Gastrocnemius medialis (tissue), 4 donors: Measurements from ENCODE around the gene APOL5. TPM values are rescaled to one million over a fixed set of nuclear protein-coding genes. Genes with fewer than 3 reads are reported as not detected.

Source experiments
- ATAC-seq, 2 donors: fragments of 150-250 bp; one replicate each; pipeline ENCODE4 v1.9.1; 2016
- DNase-seq, 2 donors: peaks; one replicate each; pipeline ENCODE4 v3.0.0-alpha.2; 2019
- H3K27ac ChIP-seq, 4 donors: fragments of 200-600 bp; sonication (generic); 1 replicate in 1 of 4; 2 replicates in 3 of 4; pipeline ENCODE4 v1.5.1; 2016 to 2018; ENCODE audit warnings: mild to moderate bottlenecking in 2 of 4, moderate library complexity in 1 of 4
- H3K27me3 ChIP-seq, 3 donors: fragments of 200-600 bp; sonication (generic) in 2 of 3; 1 replicate in 1 of 3; 2 replicates in 2 of 3; pipeline versions ENCODE4 v1.5.1 to v1.6.0; 2016 to 2019; ENCODE audit warnings: mild to moderate bottlenecking in 1 of 3, moderate library complexity in 1 of 3
- H3K36me3 ChIP-seq, 2 donors: fragments of 200-600 bp; sonication (generic) in 1 of 2; one replicate each; pipeline ENCODE4 v1.5.1; 2017 to 2018
- H3K4me1 ChIP-seq, 2 donors: fragments of 200-600 bp; sonication (generic) in 1 of 2; one replicate each; pipeline ENCODE4 v1.5.1; 2016 to 2017; ENCODE audit warnings: mild to moderate bottlenecking in 2 of 2
- H3K4me3 ChIP-seq, 4 donors: fragments of 200-600 bp; sonication (generic) in 3 of 4; 1 replicate in 1 of 4; 2 replicates in 3 of 4; pipeline ENCODE4 v1.5.1; 2016 to 2019; ENCODE audit warnings: mild to moderate bottlenecking in 2 of 4
- H3K9me3 ChIP-seq, 3 donors: fragments of 200-600 bp; sonication (generic) in 2 of 3; 1 replicate in 1 of 3; 2 replicates in 2 of 3; pipeline ENCODE4 v1.5.1; 2016 to 2019
- CTCF ChIP-seq, 5 experiments: fragments of 450-650 bp in 3 of 5; fragments of 200-600 bp in 2 of 5; sonication (generic) in 2 of 5; IDR thresholded peaks in 4 of 5; conservative IDR thresholded peaks in 1 of 5; 1 replicate in 4 of 5; 2 replicates in 1 of 5; pipeline ENCODE4 v1.5.1; 2016 to 2019; ENCODE audit warnings: antibody characterized with exemption in 5 of 5, mild to moderate bottlenecking in 3 of 5, moderate library complexity in 3 of 5
- POLR2A ChIP-seq, 2 donors: fragments of 450-650 bp; IDR thresholded peaks; one replicate each; pipeline ENCODE4 v1.6.1; 2017; ENCODE audit warnings: antibody characterized with exemption in 2 of 2, mild to moderate bottlenecking in 2 of 2, moderate library complexity in 2 of 2
- in situ Hi-C, 4 donors: fragments of 200-750 bp; cut with MboI; loops; one replicate each; pipeline versions ENCODE4 v1.15.0 to v1.8.0; 2017; ENCODE audit warnings: low sequenced_read_pairs in 4 of 4
- intact Hi-C: fragments of 100-400 bp; cut with DNase I; formaldehyde crosslinking; loops from one replicate; pipeline ENCODE4 v1.15.1; 2023; ENCODE audit warnings: low total_unique reads
- total RNA-seq, 4 donors: library from RNA; depleted of rRNA; stranded (reverse); fragments of >200 nt; gene quantifications; one replicate each; pipeline versions ENCODE4 v1.1.0 to v1.2.3, GENCODE V29; 2016

Gene APOL5
- total RNA-seq, 4 donors from 2014 or later: 0.29 TPM; not detected in 3

- ATAC-seq (no peak), DNase-seq (no peak)
- no peaks in the 10 kb centered on the region for H3K4me1 ChIP-seq
- TF ChIP-seq CTCF (IDR thresholded peaks at IDR 0.05 in 4 of 5, conservative IDR thresholded peaks at IDR 0.05 in 1 of 5) (no peak), POLR2A (IDR thresholded peaks at IDR 0.05) (no peak)
- H3K27ac ChIP-seq: no peak overlapping the region
- H3K9me3 ChIP-seq: no peaks in the 10 kb centered on the region
- in situ Hi-C loops: no loop called here
- H3K36me3 ChIP-seq: no peaks in the 10 kb centered on the region
- H3K27me3 ChIP-seq: no peaks in the 10 kb centered on the region
- H3K4me3 ChIP-seq: no peak overlapping the region
- intact Hi-C loops: no loop called here
These were observed 1.7 kb downstream of the APOL5 start for GRCh38 chr22:35719212-35719875.

GRCh38 chr22:35721960-35722359, 4.3 kb downstream of the APOL5 start:
- intact Hi-C loops: loop anchor here (10.0 kb wide), 1 partner anchor 403 kb away; no protein-coding TSS in a partner anchor
- DNase-seq (no peak), ATAC-seq (no peak)
- Histone ChIP-seq H3K9me3 (no peaks in the 10 kb centered on the region), H3K4me1 (no peaks in the 10 kb centered on the region), H3K27me3 (no peaks in the 10 kb centered on the region), H3K36me3 (no peaks in the 10 kb centered on the region), H3K4me3 (no peak overlapping the region), H3K27ac (no peak overlapping the region)
- in situ Hi-C loops: no loop called here
- no peak for TF ChIP-seq POLR2A (IDR thresholded peaks at IDR 0.05)
- no peak for TF ChIP-seq CTCF (IDR thresholded peaks at IDR 0.05 in 4 of 5, conservative IDR thresholded peaks at IDR 0.05 in 1 of 5)

GRCh38 chr22:35725521-35725920, 7.8 kb downstream of the APOL5 start:
- no peak for TF ChIP-seq POLR2A (IDR thresholded peaks at IDR 0.05)
- TF ChIP-seq CTCF (IDR thresholded peaks at IDR 0.05 in 4 of 5, conservative IDR thresholded peaks at IDR 0.05 in 1 of 5): no peak
- Histone ChIP-seq H3K27ac (no peak overlapping the region), H3K27me3 (no peaks in the 10 kb centered on the region), H3K9me3 (no peaks in the 10 kb centered on the region), H3K4me1 (no peaks in the 10 kb centered on the region), H3K4me3 (no peak overlapping the region), H3K36me3 (no peaks in the 10 kb centered on the region)
- ATAC-seq: no peak
- no peak for DNase-seq
- in situ Hi-C loops (no loop called here), intact Hi-C loops (loop anchor here (5.0 to 10.0 kb wide), 2 partner anchors 43 to 399 kb away; no protein-coding TSS in a partner anchor)

GRCh38 chr22:35726398-35726797, 8.7 kb downstream of the APOL5 start:
- no peak overlapping the region for H3K4me3 ChIP-seq
- DNase-seq: no peak
- no peaks in the 10 kb centered on the region for H3K9me3 ChIP-seq
- no peaks in the 10 kb centered on the region for H3K27me3 ChIP-seq
- H3K27ac ChIP-seq: no peak overlapping the region
- TF ChIP-seq CTCF (IDR thresholded peaks at IDR 0.05 in 4 of 5, conservative IDR thresholded peaks at IDR 0.05 in 1 of 5): no peak
- TF ChIP-seq POLR2A (IDR thresholded peaks at IDR 0.05): no peak
- ATAC-seq: no peak
- intact Hi-C loops: loop anchor here (5.0 to 10.0 kb wide), 2 partner anchors 44 to 398 kb away; no protein-coding TSS in a partner anchor
- no peaks in the 10 kb centered on the region for H3K4me1 ChIP-seq
- H3K36me3 ChIP-seq: no peaks in the 10 kb centered on the region
- in situ Hi-C loops: no loop called here
